GM21381 (cell line): ENCODE measurements around the gene FAM174C.
"Not testable (repeated sequence)": the region's sequence is repeated elsewhere in the genome, so short reads cannot be mapped to it uniquely, and the experiment has no call there.

Source experiments
- ATAC-seq: cut with Tn5 transposase; IDR thresholded peaks from one replicate; pipeline ENCODE4 v1.9.1; 2021; ENCODE audit warnings: mild to moderate bottlenecking, moderate library complexity; ENCODE audit not compliant: unreplicated experiment

Gene FAM174C

DNA sequence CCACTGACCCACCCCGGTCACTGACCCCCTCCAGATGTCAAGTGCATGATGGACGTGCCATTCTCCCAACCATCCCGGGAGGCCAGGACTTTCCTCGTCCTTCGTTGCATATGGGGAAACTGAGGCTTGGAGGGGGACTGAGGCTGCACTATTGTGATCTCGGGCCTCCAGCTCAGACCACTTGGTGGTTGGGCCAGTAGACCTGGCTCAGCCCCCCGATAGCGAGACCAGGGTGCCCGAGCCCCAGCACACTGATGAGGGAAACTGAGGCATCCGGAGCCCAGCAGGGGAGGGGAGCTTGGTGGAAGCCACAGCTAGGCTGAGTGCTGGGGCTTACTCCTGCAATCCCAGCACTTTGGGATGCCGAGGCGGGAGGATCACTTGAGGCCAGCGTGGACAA lies 20.7 kb downstream of the FAM174C start:
- ATAC-seq, result no peak

DNA sequence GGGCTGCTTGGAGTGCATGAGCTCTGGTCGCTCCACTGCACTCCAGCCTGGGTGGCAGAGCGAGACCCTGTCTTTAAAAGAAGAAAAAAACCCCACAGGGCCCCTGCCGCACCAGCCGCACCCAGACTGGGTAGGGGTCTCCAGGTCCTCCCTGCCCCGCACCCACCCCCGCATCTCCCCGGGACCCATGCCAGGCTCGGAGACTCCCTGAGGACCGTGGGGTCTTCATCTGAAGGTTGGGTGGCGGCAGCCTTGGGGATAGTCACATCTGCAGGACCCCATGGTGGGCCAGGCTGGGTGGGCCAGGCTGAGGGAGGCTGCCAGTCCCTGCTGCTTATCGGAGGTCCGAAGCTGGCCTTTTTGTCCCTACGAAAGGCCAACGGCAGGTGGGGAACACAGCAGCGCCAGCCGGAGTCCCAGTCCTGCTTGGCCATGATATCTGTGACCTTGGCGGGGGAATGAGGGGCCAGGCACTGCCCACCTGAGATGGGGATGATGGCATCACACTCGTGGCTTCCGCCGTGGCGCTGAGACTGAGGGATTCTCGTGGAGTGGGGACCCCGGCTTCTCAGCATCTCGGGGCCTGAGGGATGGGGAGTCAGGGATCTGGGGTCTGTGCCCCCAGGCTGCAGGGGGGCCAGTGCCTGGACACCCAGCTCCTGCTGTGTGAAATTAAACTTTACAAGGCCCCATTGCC lies 21.4 kb downstream of the FAM174C start:
- no peak for ATAC-seq

GRCh38 chr19:1298235-1298634 lies 22.9 kb downstream of the FAM174C start:
- no peak for ATAC-seq

- ATAC-seq, result no peak
These were observed 24.5 kb downstream of the FAM174C start for GRCh38 chr19:1299801-1300200.

GRCh38 chr19:1300744-1301490 lies 25.6 kb downstream of the FAM174C start:
- no peak for ATAC-seq

DNA sequence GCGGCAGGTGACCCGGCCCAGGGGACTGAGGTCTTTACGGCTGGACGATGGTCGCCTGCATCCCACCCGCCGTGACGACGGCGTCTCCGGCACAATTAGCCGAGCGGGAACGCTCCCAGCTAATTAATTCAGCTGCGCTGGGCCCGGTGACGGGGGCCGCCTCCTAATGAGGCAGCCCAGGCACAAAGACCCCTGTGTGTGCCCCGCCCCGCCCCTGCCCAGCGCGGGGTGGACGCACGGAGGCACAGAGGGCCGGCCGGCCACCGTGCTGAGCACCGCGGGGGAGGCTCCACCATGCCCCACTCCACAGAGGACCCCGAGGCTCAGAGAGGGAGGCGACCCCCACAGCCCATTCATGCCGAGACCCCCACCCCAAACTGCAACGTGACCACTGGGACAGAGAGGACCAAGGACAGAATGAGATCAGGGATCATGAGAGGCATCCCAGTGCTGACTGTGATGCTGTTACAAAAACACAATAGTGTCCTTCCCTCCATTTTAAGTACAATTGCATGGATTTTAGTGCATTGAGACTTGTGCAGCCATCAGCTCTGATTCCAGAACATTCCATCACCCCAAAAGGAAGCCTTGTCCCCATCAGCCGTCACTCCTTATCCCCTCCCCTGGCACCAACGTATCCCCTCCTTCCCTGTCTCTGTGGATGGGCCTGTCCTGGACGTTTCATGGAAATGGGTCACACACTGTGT lies 27.4 kb downstream of the FAM174C start:
- ATAC-seq, result no peak

DNA sequence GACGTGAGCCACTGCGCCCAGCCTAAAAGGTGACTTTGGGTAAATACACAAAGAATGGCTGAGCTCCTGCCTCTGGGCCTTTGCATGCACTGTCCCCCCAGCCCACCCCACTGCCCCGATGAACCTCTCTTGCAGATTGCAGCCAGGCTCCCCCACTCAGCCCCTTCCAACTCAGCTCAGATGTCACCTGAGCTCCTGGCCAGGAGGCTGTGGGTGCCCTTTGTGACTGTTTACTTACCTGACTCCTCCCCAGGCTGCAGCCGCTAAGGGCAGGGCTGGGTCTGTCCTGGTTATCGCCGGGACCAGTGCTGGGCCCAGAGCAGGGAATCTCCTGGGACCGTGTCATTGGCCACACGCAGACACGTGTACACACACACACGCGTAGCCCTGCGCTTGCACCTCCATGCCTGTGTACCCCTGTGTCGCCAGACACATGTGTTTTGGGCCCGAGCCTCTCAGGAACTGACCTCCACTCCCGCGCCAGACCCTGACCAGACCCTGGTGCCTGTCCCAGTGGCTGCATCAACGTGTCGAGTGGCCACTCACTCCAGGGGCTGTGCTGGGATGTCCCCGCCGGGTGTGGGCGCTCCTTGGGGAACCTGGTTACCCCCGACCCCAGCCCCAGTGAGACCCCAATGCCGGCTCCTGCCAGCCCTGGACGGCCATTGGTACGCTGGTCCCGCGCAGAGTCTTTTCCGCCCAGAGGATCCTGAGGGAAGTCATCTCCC lies 29.0 kb downstream of the FAM174C start:
- ATAC-seq, result no peak

DNA sequence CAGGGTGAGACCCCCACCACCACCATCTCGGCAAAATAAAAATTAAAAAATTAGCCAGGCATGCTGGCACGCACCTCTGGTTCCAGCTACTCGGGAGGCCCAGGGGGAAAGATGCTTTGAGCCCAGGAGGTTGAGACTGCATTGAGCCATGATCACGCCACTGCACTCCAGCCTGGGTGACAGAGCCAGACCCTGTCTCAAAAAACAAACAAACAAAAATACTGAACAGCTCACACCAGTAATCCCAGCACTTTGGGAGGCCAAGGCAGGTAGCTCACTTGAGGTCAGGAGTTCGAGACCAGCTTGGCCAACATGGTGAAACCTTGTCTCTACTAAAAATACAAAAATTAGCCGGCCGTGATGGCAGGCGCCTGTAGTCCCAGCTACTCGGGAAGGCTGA lies 30.0 kb downstream of the FAM174C start:
- not testable (repeated sequence) for ATAC-seq

GRCh38 chr19:1307320-1307719 lies 32.0 kb downstream of the FAM174C start:
- ATAC-seq, result no peak

DNA sequence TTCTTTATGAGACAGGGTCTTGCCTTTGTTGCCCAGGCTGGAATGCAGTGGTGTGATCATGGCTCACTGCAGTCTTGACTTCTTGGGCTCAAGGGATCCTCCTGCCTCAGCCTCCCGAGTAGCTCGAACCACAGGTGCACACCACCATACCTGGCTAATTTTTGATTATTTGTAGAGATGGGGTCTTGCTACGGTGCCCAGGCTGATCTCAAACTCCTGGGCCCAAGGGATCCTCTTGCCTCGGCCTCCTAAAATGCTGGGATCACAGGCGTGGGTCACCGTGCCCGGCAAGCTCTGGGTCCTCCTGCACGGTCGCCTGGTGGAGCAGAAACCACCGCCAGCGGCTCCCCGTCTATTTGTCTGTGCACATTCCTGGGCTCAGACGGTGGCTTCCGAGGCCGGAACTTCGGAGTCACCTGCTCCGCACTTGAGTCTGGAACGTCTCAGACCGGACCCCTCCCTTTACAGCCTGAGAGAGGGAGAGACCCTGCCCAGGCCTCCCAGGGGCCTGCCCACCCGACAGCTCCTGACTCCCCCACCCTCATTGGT lies 32.5 kb downstream of the FAM174C start:
- ATAC-seq, result no peak

- ATAC-seq, result no peak
These were observed 33.4 kb downstream of the FAM174C start for GRCh38 chr19:1308718-1309117.

DNA sequence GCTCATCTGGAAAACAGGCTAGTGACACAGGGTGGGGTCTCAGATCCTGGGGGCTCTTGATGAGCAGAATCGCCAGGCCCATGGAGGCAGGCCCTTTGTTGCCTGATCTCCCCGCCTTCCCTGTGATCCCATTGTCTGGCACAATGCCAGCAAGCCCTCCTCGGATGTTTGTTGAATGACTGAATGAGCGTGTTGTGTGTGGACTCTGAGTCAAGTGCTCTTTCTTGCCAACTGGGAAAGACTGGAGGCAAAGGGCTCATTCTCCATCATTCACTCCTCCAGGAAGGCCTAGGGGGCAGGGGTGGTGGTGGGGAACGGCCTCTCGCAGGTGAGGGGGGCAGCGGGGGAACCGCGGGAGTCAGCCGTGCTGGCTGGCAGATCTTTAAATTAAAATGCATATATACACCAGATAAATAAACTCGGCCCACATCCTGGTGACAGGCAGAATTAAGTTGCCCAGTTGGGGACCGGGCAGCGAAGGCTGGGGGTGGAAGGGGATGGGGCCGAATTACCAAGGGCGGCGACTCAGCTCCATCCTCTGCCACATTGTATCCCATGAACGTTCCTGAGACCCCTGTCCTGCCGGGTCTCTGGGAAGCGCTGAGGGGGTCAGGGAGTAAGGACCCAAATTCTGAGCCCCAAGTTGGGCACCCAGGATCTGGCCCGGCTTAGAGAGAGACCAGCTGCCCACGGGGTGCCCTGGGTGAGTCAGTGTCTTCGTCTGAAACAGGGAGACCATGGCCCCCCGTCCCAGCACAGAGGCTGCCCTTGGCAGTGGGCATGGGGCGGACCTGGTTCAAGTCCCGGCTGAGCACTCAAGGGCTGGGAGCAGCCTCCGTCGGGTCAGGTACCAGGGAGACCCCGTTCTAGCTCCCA lies 34.9 kb downstream of the FAM174C start:
- ATAC-seq, result no peak

DNA sequence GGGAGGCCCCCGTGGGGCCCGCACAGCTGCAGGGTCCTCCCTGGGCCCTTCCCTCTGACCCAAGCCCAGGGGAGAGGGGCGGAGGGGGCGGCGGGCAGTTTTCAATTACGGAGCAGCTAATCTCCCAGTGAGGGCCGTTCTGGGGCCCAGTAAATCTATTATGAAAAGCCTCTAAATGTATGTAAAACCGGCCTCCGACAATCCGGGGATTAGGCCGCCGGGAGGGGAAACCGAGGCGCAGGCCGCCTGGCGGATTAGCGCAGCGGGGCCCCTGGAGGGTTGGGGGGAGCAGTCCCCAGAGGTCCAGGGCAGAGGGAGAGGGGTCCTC lies 35.5 kb downstream of the FAM174C start:
- no peak for ATAC-seq

GRCh38 chr19:1311543-1312091 lies 36.3 kb downstream of the FAM174C start:
- no peak for ATAC-seq

- no peak for ATAC-seq
These were observed 37.7 kb downstream of the FAM174C start for GRCh38 chr19:1312767-1313694.

DNA sequence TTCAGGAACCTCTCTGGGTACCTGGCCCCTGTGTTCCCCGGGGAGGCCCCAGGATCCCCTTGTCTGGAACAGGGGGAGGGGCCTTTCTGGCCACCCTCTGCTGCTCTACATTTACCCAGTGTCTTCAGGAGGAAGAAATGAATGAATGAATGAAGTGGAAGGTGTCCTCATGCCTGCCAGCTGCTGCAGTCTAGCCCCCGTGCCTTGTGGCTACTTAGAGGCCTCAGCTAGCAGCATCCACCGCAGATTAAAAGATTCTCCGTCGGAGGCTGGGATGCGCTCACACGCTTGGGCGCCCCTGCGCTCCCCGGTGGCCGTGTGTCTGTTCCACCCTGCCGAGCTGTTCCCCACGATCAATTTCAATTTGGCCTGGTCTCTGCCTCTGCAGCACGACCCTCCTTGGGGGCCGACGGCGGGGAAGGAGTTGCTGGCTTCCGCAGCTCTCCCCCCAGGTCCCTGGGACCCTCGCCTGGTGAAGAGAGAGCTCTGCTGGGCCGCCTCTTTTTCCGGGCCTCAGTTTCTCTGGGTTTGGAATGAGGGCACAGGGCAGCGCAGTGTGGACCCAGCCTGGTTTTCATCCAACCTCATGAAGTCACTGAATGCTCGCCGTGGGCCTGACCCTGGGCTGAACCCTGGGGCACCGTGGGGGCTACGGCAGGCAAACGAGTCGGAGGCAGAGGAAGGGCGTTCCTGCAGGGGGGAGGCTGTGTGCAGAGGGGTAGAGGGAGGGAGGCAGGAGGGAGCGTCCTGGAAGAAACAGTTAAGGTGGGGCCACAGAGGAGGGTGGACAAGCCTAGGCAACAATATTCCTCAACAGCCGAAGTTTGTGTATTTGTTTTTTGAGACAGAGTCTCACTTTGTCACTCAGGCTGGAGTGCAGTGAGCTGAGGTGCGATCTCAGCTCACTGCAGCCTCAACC lies 38.6 kb downstream of the FAM174C start:
- no peak for ATAC-seq

GRCh38 chr19:1315470-1316166 lies 40.3 kb downstream of the FAM174C start:
- ATAC-seq, result no peak
